Testis (tissue), 2 donors: ENCODE measurements around the gene NECAB3.

Experiments
- CTCF ChIP-seq, 3 experiments: fragments of 450-650 bp in 2 of 3; fragments of 200-600 bp in 1 of 3; sonication (generic) in 1 of 3; IDR thresholded peaks; one replicate each; pipeline ENCODE4 v1.5.1; 2016 to 2019; ENCODE audit warnings: antibody characterized with exemption in 3 of 3, mild to moderate bottlenecking in 2 of 3, moderate library complexity in 1 of 3
- POLR2A ChIP-seq: fragments of 450-650 bp; IDR thresholded peaks from one replicate; pipeline ENCODE4 v1.6.1; 2017; ENCODE audit warnings: antibody characterized with exemption, mild to moderate bottlenecking, moderate library complexity

DNA sequence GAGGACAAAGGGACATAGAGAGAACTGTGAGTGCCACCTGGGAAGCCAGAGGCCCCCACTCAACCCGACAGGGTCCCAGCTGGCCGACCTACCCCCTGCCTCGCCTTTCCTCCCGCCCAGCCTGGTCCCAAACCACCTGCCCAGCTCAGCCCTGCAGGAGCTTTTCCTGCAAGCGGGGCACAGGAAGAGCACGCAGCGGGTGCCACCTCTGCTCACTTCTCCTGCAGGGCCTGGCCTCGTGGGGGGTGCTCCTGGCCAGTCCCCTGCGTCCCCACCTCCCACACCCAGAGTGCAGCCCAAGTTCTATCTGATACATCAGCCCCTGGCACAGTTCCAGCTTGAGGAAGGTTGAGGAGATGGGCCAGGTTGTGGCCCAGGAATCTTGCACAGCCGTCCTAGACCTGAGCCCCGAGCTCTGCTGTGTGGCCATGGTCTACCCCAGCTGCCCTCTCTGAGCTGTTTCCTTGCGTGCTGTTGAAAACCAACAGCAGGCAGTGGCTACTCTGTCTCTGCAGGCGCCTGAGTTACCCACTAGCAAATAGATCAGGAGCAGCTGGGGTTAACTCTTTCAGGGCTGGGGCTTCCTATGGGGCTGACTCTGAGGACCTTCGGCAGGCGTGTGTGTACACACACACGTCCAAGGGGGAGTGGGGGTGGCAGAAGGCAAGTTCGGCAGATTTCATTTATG, 1.7 kb downstream of the NECAB3 start:
- TF ChIP-seq CTCF (IDR thresholded peaks at IDR 0.05) (no peak), POLR2A (no peak)
